GM19455 (cell line): Measurements from ENCODE around the gene SLC43A2.

Source experiments
- ATAC-seq: cut with Tn5 transposase; IDR thresholded peaks from one replicate; pipeline ENCODE4 v1.9.1; 2021; ENCODE audit not compliant: unreplicated experiment

SLC43A2 gene

DNA sequence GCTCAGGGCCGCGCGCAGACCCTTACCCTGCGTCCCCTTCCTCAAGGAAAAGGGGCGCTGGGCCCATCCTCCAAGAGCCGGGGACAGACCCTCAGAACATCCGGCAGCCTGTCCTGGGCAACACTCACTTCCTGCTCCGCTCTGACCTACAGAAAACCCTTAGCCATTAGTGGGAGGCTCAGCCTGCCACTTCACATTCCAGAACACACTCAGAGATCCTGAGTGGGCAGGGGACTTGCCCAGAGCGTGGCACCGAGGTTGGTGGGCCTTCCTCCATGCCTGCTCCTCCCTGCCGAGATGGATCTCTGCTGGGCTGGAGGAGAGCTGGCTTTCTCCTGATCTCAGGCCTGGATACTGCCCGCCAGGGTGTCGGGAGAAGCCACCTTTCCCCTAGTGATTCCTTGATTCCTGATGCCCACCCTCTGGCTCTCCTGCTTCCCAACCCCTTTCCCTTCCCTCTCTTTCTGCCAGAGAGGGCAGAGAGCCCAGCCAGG is 15.4 kb upstream of the SLC43A2 start:
- no peak for ATAC-seq

DNA sequence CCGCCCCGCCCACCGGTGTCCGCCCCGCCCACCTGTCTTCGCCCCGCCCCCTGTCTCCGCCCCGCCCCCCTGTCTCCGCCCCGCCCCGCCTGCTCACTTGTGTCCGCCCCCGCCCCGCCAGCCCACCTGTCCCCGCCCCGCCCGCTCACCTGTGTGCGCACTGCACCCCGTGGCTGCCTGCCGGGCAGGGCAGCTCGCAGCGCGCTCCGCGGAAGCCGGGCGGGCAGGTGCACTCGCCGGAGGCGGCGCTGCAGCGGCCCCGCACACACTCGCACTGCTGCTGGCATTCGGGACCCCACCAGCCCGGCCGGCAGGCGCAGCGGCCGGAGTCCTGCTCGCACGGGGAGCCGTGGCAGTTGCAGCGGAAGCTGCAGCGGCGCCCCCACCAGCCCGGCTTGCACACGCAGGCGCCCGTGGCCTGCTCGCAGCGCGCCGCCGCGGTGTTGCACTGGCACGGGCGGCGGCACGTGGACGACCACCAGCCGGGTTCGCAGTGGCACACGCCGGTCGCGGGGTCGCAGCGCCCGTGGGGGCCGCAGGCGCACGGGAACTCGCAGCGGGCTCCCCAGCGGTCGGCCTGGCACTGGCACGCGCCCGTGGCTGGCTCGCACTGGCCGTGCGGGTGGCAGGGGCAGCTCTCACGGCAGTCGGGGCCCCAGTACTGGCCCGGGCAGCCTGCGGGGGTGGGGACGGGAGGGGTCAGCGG is 14.8 kb upstream of the SLC43A2 start:
- ATAC-seq: no peak

DNA sequence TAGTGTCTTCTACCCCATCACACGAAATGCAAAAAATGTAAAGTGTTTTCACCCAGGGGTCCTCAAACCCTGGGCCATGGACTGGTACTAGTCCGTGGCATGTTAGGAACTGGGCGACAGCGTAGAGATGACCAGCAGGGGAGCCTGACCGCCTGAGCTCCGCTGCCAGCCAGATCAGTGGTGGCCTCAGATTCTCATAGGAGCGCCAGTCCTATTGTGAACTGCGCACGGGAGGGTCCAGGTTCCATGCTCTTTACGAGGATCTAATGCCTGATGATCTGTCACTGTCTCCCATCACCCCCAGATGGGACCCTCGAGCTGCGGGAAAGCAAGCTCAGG is 12.4 kb upstream of the SLC43A2 start:
- no peak for ATAC-seq

DNA sequence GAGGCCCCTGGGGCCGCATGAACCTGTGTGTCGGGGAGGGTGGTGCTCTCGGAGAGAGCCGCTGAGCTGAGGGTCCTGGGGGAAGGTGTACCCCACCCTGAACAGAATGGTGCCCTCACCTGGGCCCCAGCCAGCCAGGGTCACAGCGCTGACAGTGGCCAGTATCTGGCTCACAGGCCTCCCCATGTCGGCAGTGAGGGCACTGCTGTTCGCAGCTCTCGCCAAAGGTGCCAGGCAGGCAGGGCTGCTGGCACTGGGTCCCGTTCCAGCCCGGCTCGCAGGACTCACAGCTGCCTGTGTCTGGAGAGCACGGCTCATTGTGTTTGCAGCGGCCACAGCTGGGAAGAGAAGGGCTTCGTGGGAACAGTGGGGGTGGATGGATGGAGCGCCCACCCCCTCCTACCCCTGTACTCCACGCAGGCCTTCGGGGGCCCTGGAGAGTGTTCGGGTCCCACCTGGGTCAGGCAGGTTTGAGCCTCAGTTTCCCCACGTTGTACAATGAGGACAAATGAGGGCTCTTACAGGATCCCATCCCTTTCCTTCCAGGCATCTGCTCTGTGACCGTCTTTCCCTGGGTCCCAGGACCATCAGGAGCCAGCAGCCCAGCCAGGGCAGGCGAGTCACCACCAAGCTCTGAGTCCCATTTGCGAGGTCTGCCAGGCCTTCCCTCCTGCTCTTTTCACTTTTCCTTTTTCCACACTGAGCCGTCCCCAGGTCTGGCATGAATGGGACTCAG is 11.9 kb upstream of the SLC43A2 start:
- no peak for ATAC-seq

DNA sequence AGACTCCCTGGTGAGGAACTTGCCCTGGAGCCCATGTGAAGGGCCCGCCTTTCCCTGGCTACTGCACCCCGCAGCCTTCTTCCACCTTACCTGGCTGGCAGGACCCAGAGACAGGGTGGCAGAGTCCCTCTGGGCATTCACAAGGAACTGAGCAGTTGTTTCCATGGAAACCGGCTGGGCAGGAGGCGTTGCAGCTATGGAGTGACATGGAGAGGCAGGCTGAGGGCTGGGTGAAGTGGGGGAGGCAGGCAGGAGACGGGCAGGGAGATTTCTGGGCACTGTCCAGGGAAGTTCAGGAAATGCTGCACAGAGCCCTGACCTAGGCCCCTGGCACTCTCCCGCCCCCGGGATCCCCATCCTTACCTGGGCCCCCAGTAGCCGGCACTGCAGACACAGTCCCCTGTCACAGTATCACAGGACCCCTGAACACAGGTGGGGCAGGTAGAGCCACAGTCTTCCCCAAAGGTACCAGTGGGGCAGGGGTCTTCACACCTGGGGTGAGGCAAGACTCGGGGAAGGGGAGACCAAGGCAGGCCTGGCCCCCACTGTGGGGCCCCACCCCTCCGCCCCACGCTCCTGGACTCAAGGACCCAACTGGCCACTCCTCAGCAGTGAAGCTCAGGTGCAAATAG is 11.0 kb upstream of the SLC43A2 start:
- ATAC-seq: no peak

DNA sequence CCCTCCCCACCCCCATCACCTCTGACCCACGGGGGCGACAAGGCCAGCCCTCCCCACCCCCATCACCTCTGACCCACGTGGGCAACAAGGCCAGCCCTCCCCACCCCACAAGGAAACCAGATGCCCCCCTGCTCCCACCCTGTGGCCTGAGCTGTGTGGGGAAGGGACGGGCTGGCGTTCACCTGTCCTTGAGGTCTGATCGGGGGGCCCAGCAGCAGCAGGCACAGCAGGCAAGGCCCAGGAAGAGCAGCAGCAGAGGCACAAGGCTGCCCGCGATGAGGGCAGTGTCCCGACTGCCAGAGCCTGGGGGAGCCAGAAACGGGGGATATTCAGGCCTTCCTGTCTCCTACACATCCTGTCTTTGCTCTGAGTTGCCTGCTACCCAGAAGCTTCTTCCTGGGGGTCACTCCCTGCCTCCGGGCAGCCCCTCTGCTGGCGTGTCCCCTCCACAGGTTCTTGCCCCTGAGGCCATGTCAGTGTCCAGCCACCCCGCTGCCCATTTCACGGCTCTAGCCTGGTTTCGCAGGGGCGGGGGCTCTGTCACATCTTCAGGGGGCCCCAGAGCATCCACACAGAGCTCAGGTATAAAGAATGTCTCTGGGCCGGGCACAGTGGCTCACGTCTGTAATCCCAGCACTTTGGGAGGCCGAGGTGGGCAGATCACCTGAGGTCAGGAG is 10.1 kb upstream of the SLC43A2 start:
- ATAC-seq: no peak

DNA sequence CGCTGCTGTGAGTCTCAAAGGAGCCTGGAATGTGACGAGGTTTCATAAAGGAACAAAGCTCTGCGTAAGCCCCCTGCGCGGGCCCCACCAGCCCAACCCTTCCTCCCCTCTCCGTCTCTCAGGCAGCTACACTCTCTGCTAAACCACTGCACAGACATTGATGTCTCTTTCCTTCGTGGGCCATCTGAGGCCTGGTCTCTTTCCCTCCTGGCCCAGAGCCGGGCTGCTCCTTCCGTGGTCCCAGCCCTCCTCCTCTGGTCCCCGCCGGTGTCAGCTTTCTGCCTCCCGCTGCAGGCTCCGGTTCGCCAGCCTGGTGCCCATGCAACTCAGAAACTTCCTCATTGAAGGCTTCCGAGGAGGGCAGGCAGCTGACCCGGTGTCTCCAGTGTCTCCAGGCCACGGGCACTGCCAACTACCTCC is 9.5 kb upstream of the SLC43A2 start:
- no peak for ATAC-seq

DNA sequence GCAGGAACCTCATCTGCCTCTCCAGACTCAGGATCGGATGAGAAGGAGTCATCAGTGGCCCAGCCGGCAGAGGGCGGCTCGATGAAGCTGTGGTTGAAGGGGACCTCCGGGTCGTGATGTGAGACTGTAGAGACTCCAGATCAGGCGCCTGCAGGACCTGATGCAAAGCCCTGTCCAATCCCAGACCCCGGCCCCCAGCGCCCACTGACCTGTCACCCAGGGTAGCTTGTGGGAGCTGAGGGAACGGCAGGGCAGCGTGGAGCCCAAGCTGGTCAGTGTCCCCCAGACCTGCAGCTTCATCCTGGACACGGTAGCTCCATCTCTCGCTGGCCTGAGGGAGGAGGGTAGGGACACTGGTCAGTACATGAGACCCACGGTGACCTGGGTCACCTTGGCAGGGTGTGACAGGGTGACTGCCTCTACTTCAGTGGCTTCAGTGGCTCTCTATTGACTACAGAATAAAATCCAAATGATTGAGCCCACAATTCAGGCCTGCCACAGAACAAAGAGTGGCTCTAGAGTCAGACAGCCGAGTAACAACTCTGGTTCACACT is 8.2 kb upstream of the SLC43A2 start:
- ATAC-seq: no peak

DNA sequence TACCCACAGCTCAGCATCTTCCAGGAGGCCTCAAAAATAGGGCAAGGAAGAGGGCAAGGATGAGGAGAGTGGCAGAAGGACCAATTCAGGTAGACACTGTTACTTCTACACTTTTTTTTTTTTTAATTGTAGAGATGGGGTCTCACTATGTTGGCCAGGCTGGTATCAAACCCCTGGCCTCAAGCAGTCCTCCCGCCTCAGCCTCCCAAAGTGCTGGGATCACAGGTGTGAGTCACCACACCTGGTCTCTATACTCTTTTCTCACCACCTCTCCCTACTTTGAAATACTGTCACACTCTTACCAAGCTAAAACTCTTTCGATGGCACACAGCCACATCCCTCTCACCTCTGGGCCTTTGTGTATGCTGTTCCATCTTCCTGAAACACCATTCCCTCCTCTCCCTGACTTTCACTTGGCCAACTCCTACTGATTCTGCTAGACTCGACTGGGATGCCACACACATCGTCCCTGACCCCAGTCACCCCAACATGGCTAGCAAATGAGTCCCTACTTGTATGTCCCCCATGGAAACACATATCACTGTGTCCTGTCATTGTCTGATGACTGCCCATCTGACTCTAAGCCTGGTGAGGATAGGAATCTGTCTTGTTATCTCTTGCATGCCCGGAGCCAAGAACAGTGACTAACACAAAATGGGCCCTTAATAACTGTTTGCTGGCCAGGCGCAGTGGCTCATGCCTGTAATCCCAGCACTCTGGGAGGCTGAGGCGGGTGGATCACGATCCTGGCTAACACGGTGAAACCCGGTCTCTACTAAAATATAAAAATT is 7.2 kb upstream of the SLC43A2 start:
- no peak for ATAC-seq

DNA sequence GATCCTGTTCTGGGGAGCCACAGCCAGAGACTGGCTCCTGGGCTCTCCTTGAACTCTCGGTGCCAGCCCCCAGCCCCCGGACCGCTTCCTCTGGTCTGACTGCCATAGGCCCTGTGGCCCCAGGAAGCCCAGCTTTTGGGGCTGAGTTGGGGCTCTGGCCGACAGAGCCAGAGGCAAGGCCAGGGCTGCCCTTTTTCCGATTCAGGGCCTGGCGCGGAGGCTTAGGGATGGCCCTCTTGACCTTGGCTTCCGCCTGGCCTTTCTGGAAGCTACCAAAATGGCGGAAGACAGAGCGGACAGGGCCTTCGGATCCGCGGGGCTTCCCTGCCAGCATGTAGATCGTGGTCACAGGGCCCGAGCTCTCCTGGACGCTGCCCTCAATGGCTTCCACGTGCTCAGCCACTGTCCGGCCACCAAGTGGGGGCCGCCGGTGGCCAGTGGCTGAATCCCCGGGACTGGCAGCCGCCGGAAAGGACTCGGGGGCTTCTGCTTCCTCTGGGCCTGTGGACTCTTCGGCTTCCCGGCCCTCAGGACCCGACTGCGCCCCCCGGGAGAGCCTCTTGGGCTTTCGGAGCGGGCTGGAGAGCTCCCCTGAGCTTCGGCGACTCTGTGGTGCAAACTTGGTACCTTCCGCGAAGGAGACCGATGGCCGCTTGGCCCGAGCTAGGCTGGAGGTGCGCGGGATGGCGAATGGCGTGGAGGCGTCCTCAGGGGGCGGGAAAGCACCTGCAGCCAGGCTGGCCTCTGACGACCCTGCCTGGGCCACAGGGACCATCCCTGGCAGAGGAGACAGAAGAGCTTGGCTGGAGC is 6.4 kb upstream of the SLC43A2 start:
- ATAC-seq: no peak

DNA sequence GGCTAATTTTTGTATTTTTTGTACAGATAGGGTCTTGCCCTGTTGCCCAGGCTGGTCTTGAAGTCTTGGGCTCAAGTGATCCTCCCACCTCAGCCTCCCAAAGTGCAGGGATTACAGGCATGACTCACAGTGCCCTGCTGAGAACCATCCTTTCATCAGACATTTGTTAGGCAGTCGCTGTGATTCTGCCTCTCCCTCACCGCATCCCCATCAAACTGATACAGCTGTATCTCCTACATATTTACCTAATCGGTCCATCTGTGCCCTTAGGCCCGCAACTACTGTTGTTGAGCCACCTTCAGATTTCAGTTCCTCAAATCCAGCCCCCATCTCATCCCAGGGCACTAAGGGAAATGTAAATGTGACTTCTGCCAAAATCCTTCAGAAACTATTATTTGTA is 2.0 kb upstream of the SLC43A2 start:
- no peak for ATAC-seq

DNA sequence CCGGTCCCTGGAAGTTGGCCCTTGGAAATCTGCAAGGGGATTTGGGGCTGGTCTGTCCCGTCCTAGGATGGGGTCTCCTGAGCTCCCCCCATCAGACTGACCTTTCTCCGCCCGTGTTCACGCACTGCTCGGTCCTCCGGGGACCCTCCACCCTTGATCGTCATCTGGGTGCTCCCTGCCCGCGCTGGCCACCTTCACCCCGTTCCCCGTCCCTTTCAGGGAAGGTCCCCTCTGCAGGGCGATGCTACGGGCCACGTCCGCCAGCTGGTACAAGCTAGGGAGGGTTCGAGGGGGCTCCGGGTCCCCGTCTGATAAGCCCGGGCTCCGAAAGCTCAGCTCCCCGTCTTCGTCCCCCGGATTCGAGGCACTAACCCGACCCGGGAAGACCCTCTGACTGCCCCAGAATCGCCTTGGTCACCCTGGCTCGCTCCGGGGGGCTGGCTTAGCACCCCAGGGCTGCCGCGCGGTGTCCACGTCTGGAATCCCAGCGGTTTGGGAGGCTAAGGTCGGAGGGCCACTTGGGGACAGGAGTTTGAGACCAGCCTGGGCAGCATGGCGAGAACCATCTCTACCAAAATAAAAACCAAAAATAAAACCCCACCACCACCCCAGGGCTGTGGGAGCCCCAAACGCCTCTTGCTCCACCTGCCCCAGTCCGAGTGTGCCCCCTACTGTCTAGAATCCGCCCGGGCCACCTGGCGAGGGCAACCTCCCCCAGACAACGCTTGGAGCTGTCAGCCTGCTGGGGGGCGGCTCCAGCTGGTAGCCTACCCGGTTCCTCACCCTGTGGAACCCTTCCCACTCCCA is 1.1 kb upstream of the SLC43A2 start:
- no peak for ATAC-seq

DNA sequence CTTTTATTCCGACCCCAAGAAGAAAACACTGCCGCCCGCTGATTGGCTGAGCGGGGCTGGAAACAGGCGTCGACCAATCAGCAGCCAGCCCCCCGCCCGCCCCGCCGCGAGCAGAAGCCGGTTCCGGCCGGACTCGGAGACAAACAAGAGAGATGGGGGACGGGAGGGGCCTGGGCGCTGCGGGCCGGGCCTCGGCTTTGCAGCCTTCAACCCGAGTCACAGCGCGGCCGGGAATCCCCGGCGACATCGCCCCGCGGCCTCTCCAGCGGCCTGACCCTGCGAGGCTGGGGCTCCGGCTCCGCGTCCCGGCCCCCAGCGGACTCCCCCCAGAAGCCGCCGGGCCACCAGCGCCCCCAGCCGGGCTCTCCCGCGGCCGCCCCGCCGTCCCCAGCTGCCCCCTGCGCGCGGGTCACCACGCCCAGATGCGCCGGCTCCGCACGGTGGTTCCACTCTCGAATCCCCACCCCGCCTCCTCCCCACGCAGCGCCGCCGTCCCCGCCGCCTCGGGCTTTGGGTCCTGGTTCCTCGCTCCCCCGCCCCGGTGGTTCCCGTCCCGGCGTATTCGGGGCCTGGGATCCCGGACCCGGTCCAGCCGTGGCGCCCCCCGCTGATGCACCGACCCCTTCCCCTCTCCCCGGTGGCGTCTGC is 346 bp upstream of the SLC43A2 start:
- ATAC-seq: peak; percentile 54

DNA sequence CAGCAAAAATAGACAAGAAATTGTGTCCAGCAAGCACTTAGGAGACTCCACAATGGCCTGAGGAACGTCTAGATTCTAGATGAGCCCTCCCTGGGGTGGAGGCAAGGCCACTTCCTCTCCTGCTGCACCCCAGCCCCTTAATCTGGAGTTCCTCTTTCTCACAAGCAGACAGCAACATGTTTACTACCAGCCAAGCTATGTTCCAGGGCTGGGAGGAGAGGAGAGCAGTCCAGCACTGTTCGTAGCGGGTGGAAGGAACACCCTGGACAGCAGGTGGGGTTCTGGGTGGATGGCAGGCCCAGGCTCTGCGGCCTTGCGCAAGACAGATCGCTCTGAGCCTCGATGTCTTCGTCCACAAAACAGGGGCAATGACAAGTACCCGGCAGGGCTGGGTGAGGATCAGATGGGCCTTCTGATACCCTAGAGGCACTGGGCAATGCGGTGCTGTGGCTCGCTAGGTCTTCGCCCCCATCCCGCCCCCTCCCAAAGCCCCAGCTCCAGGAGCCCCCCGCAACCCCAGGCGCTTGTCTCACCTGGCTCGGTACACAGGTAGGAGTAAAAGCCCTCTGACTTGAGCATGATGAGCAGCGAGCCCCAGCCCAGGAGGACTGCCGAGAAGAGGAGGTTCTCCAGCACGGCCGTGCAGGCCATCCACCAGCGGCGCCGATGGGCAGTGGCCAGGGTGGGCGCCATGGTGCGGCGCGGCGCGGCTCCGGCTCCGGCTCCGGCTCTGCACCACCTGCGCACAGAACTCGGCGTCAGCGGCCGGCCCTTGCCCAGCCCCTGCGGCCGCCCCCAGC is 1.3 kb downstream of the SLC43A2 start:
- no peak for ATAC-seq

DNA sequence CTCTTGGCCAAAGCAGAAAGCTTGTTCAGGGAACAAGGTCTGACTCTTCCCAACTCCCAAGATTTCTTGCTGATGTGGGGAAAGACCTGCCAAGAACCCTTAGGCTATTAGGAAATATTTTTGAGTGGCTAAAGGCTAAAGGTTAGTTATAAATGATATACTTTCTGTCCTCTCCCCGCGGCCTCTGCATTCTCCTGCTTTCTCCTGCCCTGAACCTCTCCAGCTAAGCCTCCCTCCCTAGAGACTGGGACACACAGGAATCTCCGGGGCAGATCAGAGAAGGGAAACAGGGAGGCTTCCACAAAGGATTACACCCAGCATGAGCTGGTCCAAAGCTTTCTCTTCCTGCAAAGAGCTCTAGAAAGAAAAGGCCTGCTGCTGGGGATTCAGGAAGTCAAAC is 2.3 kb downstream of the SLC43A2 start:
- ATAC-seq: no peak

DNA sequence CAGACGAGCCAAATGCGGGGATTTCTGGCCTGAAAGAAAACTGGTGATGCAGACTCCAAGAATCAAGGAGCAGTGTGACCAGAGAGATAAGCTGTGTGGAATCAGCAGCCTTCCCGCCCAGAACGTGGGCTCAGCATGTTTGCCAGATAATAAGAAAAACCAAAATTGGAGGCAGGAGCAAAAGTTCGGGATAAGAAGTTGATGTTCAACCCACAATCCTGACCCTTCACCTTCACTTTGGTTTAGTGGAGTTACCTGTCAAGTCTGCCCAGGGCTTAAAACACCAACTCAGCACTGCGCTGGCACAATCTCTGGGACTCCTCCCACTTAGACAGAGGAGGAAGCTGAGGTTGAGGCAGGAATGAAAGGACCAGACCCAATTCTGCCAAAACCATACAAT is 3.1 kb downstream of the SLC43A2 start:
- ATAC-seq: no peak

DNA sequence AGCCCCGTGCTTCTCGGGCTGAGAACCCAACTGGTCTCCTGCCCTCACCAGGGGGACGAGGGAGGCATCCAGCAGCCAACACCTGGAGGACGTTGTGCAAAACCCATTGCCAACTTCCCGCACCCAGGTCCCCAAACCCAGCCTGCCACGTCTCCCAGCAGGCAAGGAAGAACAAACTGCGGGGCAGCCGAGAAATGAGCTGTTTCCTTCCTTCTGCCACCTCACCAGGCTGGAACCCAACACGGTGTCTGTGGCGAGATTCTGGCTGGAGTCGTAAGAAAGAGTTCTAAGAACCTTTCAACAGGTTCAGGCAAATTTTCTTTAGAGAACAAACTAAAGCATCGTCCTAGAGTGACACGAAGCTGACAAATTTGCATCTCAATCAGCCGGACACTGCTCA is 3.6 kb downstream of the SLC43A2 start:
- no peak for ATAC-seq

DNA sequence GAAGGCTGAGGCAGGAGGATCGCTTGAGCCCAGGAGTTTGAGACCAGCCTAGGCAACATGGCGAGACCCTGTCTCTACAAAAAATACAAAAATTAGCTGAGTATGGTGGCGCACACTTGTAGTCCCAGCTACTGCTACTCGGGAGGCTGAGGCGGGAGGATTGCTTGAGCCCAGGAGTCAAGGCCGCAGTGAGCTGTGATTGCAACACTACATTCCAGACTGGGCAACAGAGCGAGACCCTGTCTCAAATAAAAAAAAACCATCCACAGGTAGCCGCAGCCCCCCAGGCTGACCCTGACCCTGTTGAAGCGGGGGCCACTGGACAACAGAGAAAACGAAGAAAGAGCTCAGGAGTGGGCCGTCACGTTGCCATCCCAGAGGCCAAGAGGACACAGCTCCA is 4.0 kb downstream of the SLC43A2 start:
- ATAC-seq: no peak
